ENCODE results near the gene NCMAP.
"Not testable (repeated sequence)": the region's sequence is repeated elsewhere in the genome, so short reads cannot be mapped to it uniquely, and the experiment has no call there.

Gene NCMAP, protein sequence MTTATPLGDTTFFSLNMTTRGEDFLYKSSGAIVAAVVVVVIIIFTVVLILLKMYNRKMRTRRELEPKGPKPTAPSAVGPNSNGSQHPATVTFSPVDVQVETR

GRCh38 chr1:24555591-24556413 lies at the start of gene NCMAP:
NCMAP (plus strand) TSS chr1:24556087; CDS start chr1:24595431, 39,344 bp downstream.
- peak; percentile 33 for DNase-seq (ENCODE audit: low read depth)

- DNase-seq (ENCODE audit: low read depth): no peak
These were observed 49.1 kb upstream of the NCMAP start for GRCh38 chr1:24506691-24507381.

- no peak for DNase-seq (ENCODE audit: low read depth)
These were observed 48.5 kb upstream of the NCMAP start for GRCh38 chr1:24507405-24507804.

DNA sequence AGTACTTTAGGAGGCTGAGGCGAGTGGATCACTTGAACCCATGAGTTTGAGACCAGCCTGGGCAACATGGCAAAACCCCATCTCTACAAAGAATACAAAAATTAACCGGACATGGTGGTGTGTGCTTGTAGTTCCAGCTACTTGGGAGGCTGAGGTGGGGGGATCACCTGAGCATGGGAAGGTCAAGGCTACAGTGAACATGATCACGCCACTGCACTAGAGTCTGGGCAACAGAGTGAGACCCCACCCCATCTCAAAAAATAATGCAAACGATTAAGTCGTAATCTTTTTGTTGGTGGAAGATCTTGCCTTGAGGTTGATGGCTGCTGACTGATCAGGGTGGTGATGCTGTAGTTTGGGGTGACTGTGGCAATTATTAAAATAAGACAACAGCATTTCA lies 47.0 kb upstream of the NCMAP start:
- no peak for DNase-seq (ENCODE audit: low read depth)

DNA sequence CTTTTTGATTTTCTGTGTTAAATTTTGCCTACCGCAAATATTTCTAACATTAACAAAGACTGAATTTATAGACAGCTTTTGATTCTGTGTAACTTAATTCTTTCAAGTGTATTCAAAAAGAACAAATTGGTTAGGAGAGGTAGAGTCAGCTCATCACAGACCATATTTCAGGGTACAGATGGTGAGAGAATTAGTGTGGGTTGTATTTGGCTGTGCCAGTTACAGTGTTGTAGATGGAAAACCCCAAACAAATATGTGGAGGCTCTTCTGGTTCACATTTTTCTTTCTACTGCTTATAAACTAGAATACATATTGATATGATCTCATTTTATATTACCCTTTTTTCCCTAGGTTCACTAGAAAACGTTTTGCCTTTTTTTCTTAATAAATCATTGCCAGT lies 42.2 kb upstream of the NCMAP start:
- DNase-seq (ENCODE audit: low read depth): no peak

DNA sequence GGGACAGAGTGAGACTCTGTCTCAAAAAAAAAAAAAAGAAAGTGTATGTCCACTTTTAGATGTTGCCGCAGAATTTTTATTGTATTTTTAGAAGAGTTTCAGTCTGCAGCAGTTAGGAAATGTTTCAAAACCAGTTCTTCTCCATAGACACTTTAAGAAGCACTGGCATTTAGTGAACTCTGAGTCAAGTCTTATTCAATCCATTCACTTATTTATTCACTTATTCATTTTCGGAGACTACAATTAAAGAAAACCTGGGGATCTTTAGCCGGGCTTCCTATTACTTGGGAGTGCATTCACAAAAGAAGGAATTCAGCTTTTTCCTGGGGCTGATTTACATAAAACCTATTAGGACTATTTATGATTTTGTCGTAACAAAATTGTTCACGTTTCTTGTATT lies 40.9 kb upstream of the NCMAP start:
- DNase-seq (ENCODE audit: low read depth): no peak

DNA sequence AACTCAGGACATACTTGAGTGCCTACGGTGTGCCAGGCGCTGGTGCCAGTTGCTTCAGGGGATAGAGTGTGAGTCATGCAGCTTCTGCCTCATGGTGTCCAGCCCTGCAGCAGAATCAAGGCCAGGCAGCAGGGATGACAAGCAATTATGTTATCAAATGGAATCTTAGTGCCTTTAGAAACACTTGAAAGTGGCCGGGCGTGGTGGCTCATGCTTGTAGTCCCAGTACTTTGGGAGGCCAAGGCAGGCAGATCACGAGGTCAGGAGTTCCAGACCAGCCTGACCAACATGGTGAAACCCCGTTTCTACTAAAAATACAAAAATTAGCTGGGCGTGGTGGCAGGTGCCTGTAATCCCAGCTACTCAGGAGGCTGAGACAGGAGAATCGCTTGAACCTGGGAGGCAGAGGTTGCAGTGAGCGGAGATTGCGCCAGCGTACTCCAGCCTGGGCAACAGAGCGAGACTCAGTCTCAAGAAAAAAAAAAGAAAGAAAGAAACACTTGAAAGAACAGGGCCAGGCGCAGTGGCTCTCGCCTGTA lies 40.1 kb upstream of the NCMAP start:
- not testable (repeated sequence) for DNase-seq (ENCODE audit: low read depth)

- no peak for DNase-seq (ENCODE audit: low read depth)
These were observed 39.4 kb upstream of the NCMAP start for GRCh38 chr1:24516506-24516905.

DNA sequence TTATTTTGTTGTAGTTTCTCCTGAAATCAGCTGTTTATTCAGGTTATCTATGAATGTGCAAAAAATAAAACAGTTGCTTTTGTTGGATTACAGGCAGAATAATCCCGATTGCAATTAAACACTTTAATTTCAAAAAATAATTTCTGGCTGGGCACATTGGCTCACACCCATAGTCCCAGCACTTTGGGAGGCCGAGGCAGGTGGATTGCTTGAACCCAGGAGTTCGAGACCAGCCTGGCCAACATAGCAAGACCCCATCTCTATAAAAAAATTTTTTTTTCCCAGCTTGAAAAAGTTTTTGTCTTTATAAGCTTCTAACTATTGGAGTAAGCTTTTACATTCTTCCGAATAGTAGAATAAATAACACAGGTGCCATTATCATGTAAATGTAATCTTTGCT lies 38.0 kb upstream of the NCMAP start:
- DNase-seq (ENCODE audit: low read depth): no peak

- not testable (repeated sequence) for DNase-seq (ENCODE audit: low read depth)
These were observed 35.6 kb upstream of the NCMAP start for GRCh38 chr1:24520282-24520681.

GRCh38 chr1:24525606-24526005 lies 30.3 kb upstream of the NCMAP start:
- DNase-seq (ENCODE audit: low read depth): no peak

DNA sequence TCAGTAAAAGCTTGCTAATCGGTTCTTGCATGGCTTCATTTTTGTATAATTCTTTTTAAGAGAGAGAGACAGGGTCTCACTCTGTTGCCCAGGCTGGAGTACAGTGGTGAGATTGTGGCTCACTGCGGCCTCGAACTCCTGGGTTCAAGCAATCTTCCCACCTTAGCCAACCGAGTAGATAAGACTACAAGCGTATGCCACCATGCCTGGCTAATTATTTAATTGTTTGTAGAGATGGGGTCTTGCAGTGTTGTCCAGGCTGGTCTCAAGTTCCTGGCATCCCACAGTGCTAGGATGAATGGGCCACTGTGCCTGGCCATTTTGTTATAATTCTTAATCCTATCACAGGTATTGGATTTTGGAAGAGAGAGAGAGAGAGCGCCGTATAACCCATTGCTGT lies 29.8 kb upstream of the NCMAP start:
- DNase-seq (ENCODE audit: low read depth): no peak

DNA sequence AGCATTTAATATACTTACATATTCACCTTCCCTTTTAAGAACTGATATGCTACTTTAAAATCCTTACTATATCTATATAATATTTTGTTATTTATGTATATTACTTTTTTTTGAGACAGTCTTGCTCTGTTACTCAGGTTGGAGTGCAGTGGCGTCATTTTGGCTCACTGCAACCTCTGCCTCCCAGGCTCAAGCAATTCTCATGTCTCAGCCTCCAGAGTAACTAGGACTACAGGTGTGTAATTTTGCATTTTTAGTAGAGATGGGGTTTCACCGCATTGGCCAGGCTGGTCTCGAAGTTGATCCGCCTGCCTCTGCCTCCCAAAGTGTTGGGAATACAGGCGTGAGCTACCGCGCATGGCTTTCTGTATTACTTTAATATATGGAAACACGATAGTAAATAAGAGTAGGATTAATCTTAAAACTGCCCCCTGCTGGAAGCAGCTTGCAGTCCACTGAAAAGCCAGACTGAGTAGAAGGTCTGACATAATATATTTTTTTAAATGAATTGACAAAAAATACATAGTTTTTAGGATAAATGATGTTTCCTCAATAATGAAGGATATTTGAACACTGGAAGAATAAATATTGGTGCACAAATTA lies 28.8 kb upstream of the NCMAP start:
- no peak for DNase-seq (ENCODE audit: low read depth)

- DNase-seq (ENCODE audit: low read depth): no peak
These were observed 27.1 kb upstream of the NCMAP start for GRCh38 chr1:24528744-24529143.

GRCh38 chr1:24529292-24529691 lies 26.6 kb upstream of the NCMAP start:
- not testable (repeated sequence) for DNase-seq (ENCODE audit: low read depth)

DNA sequence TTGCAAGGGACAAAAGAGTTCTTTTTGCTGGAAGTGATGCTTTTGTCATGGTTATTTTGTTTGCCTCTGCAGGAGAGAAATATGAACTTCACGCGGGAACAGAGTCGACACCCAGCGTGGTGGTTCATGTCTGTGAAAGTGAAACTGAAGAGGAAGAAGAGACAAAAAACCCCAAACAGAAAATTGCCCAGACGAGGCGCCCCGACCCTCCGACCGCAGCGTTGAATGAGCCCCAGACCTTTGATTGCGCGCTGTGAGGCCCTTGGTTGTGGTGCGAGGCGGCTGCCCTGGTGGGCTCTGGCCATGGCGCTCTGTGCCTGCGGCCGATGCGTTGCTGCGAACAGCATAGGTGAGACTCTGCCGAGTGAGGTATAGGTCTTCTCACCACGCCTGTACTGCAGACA lies 20.9 kb upstream of the NCMAP start:
- peak; percentile 69 for DNase-seq (ENCODE audit: low read depth)

- DNase-seq (ENCODE audit: low read depth): no peak
These were observed 20.1 kb upstream of the NCMAP start for GRCh38 chr1:24535778-24536177.

- peak; percentile 52 for DNase-seq (ENCODE audit: low read depth)
These were observed 19.5 kb upstream of the NCMAP start for GRCh38 chr1:24536391-24536840.

DNA sequence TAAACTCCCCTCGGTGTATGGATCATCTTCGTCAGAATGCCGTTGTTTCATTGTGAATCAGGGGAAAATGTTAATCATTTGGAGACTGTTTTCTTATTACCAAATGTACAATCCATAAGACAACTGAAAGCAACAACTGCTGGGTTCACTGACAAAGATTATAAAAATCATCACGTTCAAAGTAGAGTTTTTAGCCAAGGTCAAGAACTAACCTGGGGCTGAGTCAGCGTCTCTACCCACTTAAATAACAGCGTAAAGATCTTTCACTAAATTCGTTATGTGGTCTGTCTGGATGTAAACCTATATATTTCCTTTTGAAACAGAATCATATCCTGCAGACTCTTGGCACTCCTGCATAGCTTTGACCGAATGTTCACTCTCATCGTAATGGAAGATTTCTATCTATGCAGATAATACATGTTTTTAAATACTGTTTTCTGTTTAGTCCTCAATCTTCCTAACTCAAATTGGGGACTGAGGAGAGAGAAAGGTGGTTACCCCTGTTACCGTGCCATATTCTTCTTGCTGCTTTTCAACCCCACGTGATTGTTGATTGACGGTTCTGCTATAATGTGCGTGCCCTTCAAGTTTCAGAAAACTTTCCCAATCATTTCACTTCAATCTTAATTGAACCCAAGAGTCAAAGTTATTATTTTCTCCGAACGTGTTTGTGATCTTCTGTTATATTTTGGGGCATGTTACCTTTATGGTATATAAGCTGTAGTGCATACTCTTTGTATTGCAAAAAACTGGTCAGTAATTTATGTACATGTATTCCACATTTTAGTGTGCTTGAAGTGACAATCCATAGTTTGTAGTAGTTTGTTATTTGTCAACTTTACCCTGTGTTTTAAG lies 15.6 kb upstream of the NCMAP start:
- no peak for DNase-seq (ENCODE audit: low read depth)

- DNase-seq (ENCODE audit: low read depth): no peak
These were observed 14.8 kb upstream of the NCMAP start for GRCh38 chr1:24540906-24541710.
